Activated effector memory CD4-positive, alpha-beta T cell treated with anti-CD3 and anti-CD28 coated beads, Interleukin-2, amount 50 U/mL, for 16 hours (primary cell): ENCODE data around the gene GATA3.

ENCODE experiments used
- DNase-seq: peaks from one replicate; pipeline ENCODE4 v3.0.0-alpha.2; 2020

GATA3 gene

DNA sequence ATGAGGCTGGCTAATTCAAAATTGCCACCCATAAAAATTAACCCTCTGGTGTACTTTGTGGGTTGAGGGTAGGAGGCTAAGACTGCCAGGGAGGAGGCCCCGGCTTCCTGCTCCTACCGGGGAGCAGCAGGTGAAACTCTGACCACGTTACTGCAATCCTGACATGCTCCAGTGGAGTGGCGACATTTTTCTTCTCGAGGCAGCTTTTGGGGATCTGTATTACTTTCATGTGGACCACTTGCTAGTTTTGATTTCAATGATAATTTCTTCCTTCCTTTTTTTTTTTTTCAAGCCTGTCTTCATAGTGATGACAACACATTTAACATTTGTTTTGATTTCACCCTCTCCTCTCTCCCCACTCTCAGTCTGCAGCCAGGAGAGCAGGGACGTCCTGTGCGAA lies 14.6 kb downstream of the GATA3 start:
- DNase-seq: no peak

GRCh38 chr10:8069627-8070026 lies 15.1 kb downstream of the GATA3 start:
- no peak for DNase-seq

DNA sequence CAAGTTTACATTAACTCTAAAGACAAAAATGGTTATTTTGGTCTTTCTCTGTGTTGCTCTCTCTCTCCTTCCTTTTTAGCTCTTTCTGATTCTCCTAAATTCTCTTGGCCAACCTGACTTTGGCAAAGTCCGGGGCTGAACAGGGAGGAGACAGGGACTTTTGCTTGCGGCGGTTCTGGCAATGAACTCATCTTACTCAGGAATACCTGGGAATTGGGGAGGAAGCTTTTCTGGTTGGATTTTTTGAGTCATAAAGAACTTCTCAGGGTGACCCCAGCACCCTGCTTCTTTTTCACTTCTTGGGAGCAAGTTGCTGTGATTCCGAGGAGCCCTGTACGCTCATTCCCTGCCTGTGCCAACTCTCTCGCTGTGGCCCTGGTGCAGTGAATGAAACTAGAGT lies 16.0 kb downstream of the GATA3 start:
- DNase-seq: no peak

GRCh38 chr10:8071006-8071405 lies 16.5 kb downstream of the GATA3 start:
- no peak for DNase-seq

DNA sequence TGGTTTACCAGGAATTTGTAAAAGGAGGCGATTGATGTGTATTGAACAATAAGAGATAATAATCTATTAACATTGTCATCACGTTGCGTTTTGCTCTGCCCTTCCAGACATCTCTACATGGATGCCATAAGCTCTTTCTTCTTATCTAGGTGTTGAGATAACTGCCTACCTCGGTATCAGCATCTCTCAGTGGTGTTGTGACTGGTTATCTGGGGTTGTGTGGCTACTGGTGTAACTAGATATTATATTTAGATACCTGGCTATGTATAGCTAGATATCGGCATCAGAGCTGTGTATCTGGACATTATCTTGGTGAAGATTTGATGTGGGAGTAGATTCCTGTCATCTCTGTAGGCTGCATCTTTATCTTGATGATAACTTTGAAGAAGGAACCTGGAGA lies 17.2 kb downstream of the GATA3 start:
- DNase-seq: no peak

DNA sequence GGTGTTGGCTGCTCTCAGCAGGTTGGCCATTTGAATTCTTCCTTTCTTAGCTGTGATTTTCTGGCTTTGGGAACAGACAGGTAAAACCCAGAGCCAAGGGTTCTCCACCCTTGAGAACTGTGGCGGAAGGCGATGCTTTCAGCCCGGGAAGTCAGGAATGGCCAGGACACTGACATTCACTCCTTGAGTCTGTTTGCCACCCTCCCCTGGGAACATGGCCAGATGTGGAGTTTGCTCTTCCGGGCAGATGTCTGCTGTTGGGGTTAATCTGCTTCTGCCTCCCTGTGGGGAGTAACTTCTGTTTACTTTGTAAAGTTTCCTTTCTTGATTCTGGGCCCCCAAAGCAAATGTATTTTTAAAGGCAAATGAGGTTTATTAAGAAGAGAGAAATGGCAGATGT lies 17.7 kb downstream of the GATA3 start:
- DNase-seq: no peak

DNA sequence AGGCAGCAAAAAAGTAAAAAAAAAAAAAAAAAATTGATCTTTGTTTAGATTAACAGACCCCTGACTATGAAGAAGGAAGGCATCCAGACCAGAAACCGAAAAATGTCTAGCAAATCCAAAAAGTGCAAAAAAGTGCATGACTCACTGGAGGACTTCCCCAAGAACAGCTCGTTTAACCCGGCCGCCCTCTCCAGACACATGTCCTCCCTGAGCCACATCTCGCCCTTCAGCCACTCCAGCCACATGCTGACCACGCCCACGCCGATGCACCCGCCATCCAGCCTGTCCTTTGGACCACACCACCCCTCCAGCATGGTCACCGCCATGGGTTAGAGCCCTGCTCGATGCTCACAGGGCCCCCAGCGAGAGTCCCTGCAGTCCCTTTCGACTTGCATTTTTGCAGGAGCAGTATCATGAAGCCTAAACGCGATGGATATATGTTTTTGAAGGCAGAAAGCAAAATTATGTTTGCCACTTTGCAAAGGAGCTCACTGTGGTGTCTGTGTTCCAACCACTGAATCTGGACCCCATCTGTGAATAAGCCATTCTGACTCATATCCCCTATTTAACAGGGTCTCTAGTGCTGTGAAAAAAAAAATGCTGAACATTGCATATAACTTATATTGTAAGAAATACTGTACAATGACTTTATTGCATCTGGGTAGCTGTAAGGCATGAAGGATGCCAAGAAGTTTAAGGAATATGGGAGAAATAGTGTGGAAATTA lies 19.4 kb downstream of the GATA3 start:
- DNase-seq: no peak

DNA sequence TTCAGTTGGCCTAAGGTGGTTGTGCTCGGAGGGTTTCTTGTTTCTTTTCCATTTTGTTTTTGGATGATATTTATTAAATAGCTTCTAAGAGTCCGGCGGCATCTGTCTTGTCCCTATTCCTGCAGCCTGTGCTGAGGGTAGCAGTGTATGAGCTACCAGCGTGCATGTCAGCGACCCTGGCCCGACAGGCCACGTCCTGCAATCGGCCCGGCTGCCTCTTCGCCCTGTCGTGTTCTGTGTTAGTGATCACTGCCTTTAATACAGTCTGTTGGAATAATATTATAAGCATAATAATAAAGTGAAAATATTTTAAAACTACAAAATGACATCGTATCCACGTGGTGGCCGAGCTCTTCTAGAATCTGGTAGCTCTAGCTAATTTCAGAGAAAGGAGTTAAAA lies 20.4 kb downstream of the GATA3 start:
- DNase-seq: no peak

DNA sequence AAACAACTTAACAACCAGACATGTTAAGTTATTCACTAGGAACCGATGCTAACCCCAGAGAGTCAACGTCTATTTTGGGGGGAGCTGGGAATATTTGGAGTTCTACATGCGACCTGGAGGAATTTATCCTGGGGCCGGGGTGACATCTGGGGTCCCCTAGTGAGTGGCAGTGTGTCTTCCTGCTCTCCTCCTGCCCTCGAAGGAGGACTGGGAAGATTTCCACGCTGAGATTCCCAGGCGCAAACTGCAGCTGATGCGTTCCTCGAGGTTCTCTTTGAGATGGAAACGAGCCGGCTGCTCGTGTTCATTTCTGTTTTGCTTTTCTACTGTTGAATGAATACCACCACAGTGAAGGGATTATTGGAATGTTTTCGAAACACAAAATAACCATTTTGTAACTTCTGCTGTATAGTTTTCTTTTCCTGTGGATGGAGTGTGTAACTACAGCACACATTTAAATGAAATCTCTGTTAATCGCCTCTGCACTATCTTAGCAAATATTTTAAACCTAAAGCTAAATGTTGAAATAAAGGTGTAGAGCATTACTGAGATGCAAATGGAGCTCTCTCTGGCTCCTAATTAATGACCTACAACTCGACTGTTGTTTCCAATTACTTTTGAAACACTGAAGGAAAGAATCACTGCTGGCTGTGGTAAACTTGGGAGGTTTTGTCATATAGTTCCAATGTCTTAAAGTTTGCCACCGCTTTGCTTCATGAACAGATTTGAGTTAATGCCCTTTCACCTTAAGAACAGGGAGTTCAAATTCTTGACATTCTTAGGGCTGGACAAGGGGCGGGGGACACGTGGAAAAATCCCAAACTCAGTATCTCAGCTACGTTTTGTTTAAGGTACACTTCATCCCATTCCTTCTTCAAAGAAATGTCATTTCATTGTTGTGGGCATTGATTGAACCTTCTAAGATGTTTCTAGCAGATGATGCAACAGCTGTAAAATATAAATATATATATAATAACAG lies 21.1 kb downstream of the GATA3 start:
- DNase-seq: no peak

GRCh38 chr10:8076933-8077332 lies 22.4 kb downstream of the GATA3 start:
- DNase-seq: no peak

DNA sequence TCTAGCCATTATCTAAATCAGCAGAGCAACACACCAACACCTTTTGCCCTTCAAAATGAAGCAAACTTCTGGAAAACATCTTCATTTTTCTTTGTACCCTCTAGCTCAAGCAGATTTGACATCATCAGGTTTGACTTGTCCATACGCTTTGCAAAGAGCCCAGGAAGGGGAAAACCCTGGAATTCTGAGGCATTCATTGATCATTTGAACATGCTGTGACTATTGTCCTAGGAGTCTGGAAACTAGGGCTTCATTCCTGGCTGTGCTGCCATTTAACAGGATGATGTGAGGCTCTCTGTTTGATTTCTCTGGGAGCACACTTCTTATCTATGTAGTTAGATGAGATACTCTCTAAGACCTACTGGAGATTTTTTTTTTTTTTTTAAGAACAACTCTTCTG lies 23.5 kb downstream of the GATA3 start:
- no peak for DNase-seq

GRCh38 chr10:8079126-8079525 lies 24.6 kb downstream of the GATA3 start:
- DNase-seq: no peak

DNA sequence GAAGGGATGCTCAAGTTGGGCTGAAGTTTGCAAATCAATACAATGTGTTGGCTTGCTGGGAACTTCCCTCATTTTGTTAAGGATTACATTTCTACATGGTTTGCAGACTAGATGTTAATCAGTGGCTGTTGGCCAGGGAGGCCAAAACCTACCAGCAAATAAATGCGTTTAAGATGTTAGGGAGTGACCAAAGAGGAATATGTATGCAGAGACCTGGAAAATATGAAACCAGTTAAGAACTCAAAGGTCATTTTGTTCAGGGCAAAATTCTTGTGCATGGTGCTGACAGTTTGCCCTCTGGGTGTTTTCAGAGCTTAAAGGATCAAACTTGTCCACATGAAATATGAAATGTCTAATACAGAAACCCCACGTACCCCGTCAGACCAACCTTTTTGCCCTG lies 30.3 kb downstream of the GATA3 start:
- DNase-seq: no peak

- no peak for DNase-seq
Measured at GRCh38 chr10:8085251-8085650, 30.8 kb downstream of the GATA3 start.

DNA sequence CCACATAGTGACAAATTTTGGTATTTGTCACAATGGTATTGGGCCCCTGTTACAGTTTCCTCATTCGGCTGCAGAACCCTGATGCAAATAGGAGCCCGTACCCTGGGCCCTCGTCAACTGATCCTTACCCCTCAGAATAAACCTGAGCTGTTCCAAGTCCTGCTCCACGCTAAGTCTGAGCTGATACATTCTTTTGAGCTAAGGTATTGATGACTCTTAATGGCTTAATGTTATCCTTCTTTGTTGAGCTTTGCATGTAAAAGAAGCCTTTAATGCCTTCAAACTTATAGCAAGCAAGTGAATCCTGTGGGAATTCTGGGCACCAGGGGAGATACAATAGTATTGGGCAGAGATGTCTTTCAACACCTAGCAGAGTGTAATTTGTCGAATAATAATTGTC lies 31.8 kb downstream of the GATA3 start:
- DNase-seq: no peak

DNA sequence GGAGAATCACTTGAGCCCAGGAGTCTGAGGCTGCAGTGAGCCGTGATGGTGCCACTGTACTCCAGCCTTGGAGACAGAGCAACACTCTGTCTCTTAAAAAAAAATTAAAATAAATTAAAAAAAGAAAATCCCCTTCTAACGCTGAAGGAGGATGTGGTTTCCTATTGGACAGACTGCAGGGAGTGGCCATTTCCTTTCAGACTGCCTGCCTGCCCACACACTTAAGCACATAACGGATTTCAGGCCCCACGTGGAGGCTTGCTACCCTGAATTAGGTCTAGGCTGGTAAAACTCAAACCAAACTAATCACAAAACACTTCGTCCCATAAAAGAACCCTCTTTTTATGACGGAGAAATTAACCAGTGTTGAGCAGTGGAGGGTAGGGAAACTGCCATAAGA lies 34.0 kb downstream of the GATA3 start:
- peak; percentile 75 for DNase-seq

DNA sequence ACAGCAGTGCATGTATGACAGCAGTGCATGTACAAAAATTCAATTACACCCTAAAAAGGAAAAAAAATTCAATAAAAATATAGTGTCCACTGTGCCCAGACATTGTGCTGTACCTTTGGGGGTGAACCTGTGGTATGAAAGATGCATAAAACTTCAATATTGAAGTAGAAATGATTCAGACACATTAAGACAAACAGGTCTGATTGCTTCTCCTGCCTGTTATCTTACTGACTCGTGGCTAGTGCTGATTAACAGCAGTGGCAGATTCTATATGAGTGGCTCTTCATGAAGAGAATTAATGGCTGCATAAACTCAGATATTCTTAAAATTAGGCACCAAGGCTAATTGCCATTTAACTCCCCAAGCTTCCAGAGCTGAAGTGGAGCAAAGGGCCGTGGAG lies 37.9 kb downstream of the GATA3 start:
- DNase-seq: no peak

DNA sequence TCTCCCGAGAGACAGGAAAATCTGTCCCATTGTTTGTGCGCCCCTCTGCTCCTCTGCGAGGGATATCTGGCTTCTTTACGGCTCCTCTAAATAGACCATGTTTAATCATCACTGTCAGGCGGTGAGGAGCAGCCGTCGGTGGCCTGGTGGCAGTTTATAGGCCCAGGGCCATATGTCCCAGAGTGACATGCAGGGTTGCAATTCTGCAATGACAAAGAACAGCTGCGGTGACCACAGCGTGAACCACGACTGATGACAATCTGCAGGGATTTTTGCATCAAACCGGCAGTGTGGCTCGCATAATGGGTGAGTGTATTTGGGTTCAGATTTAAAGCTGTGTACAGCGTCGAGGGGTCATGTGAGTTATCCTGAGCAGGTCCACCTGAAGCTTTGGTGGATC lies 41.5 kb downstream of the GATA3 start:
- DNase-seq: no peak

DNA sequence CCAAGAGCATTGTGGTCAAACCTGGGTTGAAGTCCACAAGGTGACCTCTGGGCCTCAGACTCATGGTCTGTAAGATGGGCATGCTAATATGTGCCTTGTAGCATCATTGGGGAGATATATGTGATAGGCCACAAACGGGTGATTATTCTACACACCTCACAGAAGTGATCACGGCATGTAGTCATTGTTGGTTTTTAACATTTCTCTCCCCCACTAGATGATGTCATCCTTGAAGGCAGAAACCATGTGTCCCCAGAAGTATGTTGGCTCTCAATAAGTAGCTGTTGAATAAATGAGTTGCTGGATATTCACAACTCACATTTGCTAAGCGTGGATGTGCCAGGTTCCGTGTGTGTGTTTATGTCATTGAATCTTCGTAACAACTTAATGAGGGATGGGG lies 42.4 kb downstream of the GATA3 start:
- DNase-seq: no peak

DNA sequence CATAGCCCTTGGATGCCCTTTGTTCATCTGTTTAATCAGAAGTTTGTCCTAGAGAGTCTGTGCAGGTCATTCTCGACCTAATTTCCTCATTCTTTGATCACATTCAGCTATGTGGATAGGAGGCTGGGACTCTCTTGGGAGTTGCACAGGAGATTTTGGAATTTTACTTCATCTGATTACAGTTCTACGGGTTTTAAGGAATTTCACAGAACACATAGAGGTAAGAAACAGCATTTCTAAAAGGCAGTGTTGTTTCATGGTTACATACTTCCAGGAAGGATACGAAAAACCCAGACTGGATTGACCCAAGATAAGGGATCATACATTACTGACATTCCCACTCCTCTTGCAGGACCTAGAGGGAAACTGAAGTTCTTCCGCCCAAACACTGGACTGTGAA lies 45.9 kb downstream of the GATA3 start:
- no peak for DNase-seq

DNA sequence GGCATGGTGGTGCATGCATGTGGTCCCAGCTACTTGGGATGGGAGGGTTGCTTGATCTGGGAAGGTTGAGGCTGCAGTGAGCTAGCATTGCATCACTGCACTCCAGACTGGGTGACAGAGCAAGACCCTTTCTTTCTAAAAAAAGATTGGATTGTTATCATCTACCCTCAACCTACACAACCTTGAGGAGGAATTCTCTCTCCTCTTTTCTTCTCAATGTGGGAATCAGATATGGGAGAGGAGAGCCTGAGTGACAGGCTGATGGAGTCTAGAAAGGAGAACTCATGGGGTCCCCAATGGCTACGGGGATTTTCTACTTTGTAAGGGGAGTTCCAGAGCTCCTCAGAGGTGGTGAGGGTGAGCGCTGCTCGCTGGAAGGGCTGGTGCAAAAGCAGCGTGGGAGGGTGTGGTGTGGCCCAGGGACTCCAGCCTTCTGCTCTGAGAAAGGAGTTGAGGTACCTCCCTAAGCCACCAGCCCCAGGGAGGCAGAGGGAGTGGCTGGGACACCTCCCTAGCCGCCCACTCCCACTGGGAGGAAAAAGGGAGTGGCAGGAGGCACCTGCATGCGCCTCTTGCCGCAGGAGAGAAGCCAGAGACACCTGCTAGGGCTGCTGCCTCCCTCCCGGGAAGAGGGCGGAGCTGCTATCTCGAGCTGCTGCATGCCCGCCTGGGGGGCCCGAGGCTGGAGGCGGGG lies 48.4 kb downstream of the GATA3 start:
- DNase-seq: no peak

DNA sequence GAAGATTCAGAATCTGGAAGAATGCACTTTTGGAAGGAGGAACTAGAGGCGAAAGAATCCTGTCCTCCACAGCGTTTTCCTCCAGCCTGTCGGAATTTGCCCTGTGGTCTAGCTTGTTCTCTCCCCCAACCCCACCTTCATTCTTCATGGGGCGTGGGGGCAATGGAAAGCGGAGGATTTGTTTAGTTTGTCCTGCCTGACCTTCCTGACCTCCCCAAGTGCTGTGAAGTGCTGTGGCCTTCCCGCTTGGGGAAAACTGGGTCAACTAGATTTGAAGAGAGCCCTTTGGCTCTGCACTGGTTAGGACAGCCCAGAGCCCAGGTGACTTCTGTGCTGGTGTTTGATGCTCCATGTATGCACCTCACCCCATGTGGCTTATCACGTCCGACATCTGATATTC lies 49.1 kb downstream of the GATA3 start:
- DNase-seq: no peak

GRCh38 chr10:8104005-8104404 lies 49.5 kb downstream of the GATA3 start:
- DNase-seq: no peak

GRCh38 chr10:8104721-8105120 lies 50.2 kb downstream of the GATA3 start:
- no peak for DNase-seq
